NT2/D1 (cell line): Measurements from ENCODE around the gene OR52A1.

ENCODE experiments used
- DNase-seq: peaks from one replicate; pipeline ENCODE4 v3.0.0-alpha.2; 2011; ENCODE audit warnings: low read depth, low spot score
- H3K27me3 ChIP-seq: 2 replicates; pipeline ENCODE4 v1.6.0; 2011; ENCODE audit warnings: mild to moderate bottlenecking; ENCODE audit not compliant: insufficient read length, insufficient read depth
- H3K36me3 ChIP-seq: 2 replicates; pipeline ENCODE4 v1.6.1; 2011; ENCODE audit warnings: mild to moderate bottlenecking, low read length, mixed read lengths; ENCODE audit not compliant: insufficient read depth, insufficient read length
- H3K4me1 ChIP-seq: 2 replicates; pipeline ENCODE4 v1.5.1; 2011; ENCODE audit not compliant: insufficient read depth, insufficient read length
- H3K4me3 ChIP-seq: 2 replicates; pipeline ENCODE4 v1.5.1; 2011; ENCODE audit warnings: low read depth; ENCODE audit not compliant: insufficient read length
- H3K9ac ChIP-seq: 2 replicates; pipeline ENCODE4 v1.6.0; 2011; ENCODE audit warnings: low read depth; ENCODE audit not compliant: insufficient read length
- H3K9me3 ChIP-seq: 2 replicates; pipeline ENCODE4 v1.5.1; 2011; ENCODE audit warnings: mild to moderate bottlenecking, low read length; ENCODE audit not compliant: insufficient read depth
- SUZ12 ChIP-seq: IDR thresholded peaks from 2 replicates; pipeline ENCODE4 v1.6.1; 2011; ENCODE audit not compliant: insufficient read length, insufficient read depth; ENCODE audit errors: extremely low read depth
- YY1 ChIP-seq: IDR thresholded peaks from 2 replicates; pipeline ENCODE4 v1.6.1; 2011; ENCODE audit not compliant: insufficient read length, insufficient read depth
- ZNF274 ChIP-seq: IDR thresholded peaks from 2 replicates; pipeline ENCODE4 v1.6.1; 2011; ENCODE audit warnings: mild to moderate bottlenecking, low read depth, low read length

Gene OR52A1

GRCh38 chr11:5107285-5107684 lies 47.3 kb downstream of the OR52A1 start:
- Histone ChIP-seq H3K4me3 (no peak overlapping the region), H3K4me1 (no peaks in the 10 kb centered on the region), H3K36me3 (no peaks in the 10 kb centered on the region), H3K9me3 (no peaks in the 10 kb centered on the region), H3K9ac (no peak overlapping the region), H3K27me3 (no peaks in the 10 kb centered on the region)
- no peak for DNase-seq
- TF ChIP-seq ZNF274 (no peak), YY1 (no peak), SUZ12 (no peak)

GRCh38 chr11:5103066-5103465 lies 51.5 kb downstream of the OR52A1 start:
- Histone ChIP-seq H3K4me3 (no peak overlapping the region), H3K9me3 (no peaks in the 10 kb centered on the region), H3K4me1 (no peaks in the 10 kb centered on the region), H3K9ac (no peak overlapping the region), H3K36me3 (no peaks in the 10 kb centered on the region), H3K27me3 (no peaks in the 10 kb centered on the region)
- DNase-seq: no peak
- no peak for TF ChIP-seq SUZ12
- TF ChIP-seq ZNF274: no peak
- TF ChIP-seq YY1: no peak

GRCh38 chr11:5102246-5102645 lies 52.3 kb downstream of the OR52A1 start:
- DNase-seq: no peak
- H3K36me3 ChIP-seq: no peaks in the 10 kb centered on the region
- no peak overlapping the region for H3K4me3 ChIP-seq
- TF ChIP-seq YY1: no peak
- TF ChIP-seq ZNF274: no peak
- H3K9ac ChIP-seq: no peak overlapping the region
- H3K9me3 ChIP-seq: no peaks in the 10 kb centered on the region
- H3K27me3 ChIP-seq: no peaks in the 10 kb centered on the region
- no peaks in the 10 kb centered on the region for H3K4me1 ChIP-seq

GRCh38 chr11:5096011-5096410 lies 58.5 kb downstream of the OR52A1 start:
- Histone ChIP-seq H3K9ac (no peak overlapping the region), H3K4me1 (no peaks in the 10 kb centered on the region), H3K27me3 (no peaks in the 10 kb centered on the region), H3K36me3 (no peaks in the 10 kb centered on the region), H3K9me3 (no peaks in the 10 kb centered on the region), H3K4me3 (no peak overlapping the region)
- TF ChIP-seq SUZ12: no peak
- TF ChIP-seq YY1: no peak
- no peak for TF ChIP-seq ZNF274
- no peak for DNase-seq
